IMR-90 (cell line): ENCODE measurements around the gene ADAMTS3. TPM values are rescaled to one million over a fixed set of nuclear protein-coding genes. Genes with fewer than 3 reads are reported as not detected.

Source experiments
- ATAC-seq: fragments of 200-7000 bp; cut with Tn5 transposase; 2 replicates; pipeline ENCODE4 v1.9.1; 2020; ENCODE audit warnings: low read depth, mild to moderate bottlenecking, moderate library complexity
- BruUV-seq: library from RNA; stranded (reverse); fragments of 400-500 nt; replicated peaks from 2 replicates; lab custom pipeline; 2021; lab: Mats Ljungman, UMichigan
- CTCF ChIA-PET: fragments of 300-600 bp; formaldehyde crosslinking; extraction: SDS; loops from one replicate; lab custom pipeline; 2021; ENCODE audit warnings: antibody characterized with exemption; lab: Yijun Ruan, JAX
- POLR2A ChIA-PET: fragments of 300-600 bp; sonication (Branson Sonifier 250); formaldehyde crosslinking; loops from one replicate; lab custom pipeline; 2022; ENCODE audit warnings: antibody characterized with exemption; ENCODE audit not compliant: unreplicated experiment; lab: Charles Lee
- DNase-seq: peaks from one replicate; pipeline ENCODE4 v3.0.0; 2013
- H2AFZ ChIP-seq: replicated peaks from 2 replicates; pipeline ENCODE3; 2013; ENCODE audit warnings: low read length, mild to moderate bottlenecking; ENCODE audit not compliant: poor library complexity
- H2AK5ac ChIP-seq: 2 replicates; pipeline ENCODE4 v1.6.1; 2013; ENCODE audit warnings: low read depth, low read length, inconsistent platforms
- H2AK9ac ChIP-seq: replicated peaks from 2 replicates; pipeline ENCODE3; 2013; ENCODE audit warnings: mild to moderate bottlenecking, low read depth, low read length, moderate library complexity; ENCODE audit not compliant: poor library complexity
- H2BK120ac ChIP-seq: 2 replicates; pipeline ENCODE4 v1.6.1; 2013; ENCODE audit warnings: low read depth, low read length, inconsistent platforms
- H2BK15ac ChIP-seq: 3 replicates; pipeline ENCODE4 v1.6.1; 2013; ENCODE audit warnings: low read depth, low read length, inconsistent platforms
- H2BK20ac ChIP-seq: 2 replicates; pipeline ENCODE4 v1.6.1; 2013; ENCODE audit warnings: low read depth, mild to moderate bottlenecking, inconsistent platforms, low read length, moderate library complexity
- H2BK5ac ChIP-seq: 2 replicates; pipeline ENCODE4 v1.6.1; 2013; ENCODE audit warnings: mild to moderate bottlenecking, low read depth, low read length, inconsistent platforms; ENCODE audit not compliant: poor library complexity, severe bottlenecking
- H3K14ac ChIP-seq: replicated peaks from 2 replicates; pipeline ENCODE4 v1.6.1; 2013; ENCODE audit warnings: low read depth, low read length, inconsistent platforms
- H3K18ac ChIP-seq: 2 replicates; pipeline ENCODE4 v1.6.1; 2013; ENCODE audit warnings: low read depth, low read length, control low read depth
- H3K23ac ChIP-seq: 2 replicates; pipeline ENCODE4 v1.6.1; 2013; ENCODE audit warnings: low read depth, low read length, inconsistent platforms
- H3K27ac ChIP-seq: 2 replicates; pipeline ENCODE4 v1.5.1; 2013; ENCODE audit warnings: mild to moderate bottlenecking, control low read depth, low read length; ENCODE audit not compliant: insufficient read depth
- H3K27me3 ChIP-seq: 2 replicates; pipeline ENCODE4 v1.6.1; 2013; ENCODE audit warnings: low read length; ENCODE audit not compliant: control insufficient read depth, insufficient read depth
- H3K36me3 ChIP-seq: 2 replicates; pipeline ENCODE4 v1.6.1; 2013; ENCODE audit warnings: low read length, mixed read lengths; ENCODE audit not compliant: control insufficient read depth, insufficient read depth
- H3K4ac ChIP-seq: 2 replicates; pipeline ENCODE4 v1.6.1; 2013; ENCODE audit warnings: low read depth, low read length, inconsistent platforms
- H3K4me1 ChIP-seq: 2 replicates; pipeline ENCODE4 v1.6.1; 2013; ENCODE audit warnings: low read length, mixed read lengths; ENCODE audit not compliant: control insufficient read depth, insufficient read depth
- H3K4me2 ChIP-seq: 2 replicates; pipeline ENCODE4 v1.6.1; 2013; ENCODE audit warnings: low read depth, mild to moderate bottlenecking, control low read depth, low read length, moderate library complexity
- H3K4me3 ChIP-seq: 2 replicates; pipeline ENCODE4 v1.5.1; 2013; ENCODE audit warnings: low read depth, mild to moderate bottlenecking, control low read depth, low read length, moderate library complexity; ENCODE audit not compliant: insufficient read depth
- H3K56ac ChIP-seq: 2 replicates; pipeline ENCODE4 v1.6.1; 2013; ENCODE audit warnings: low read length, inconsistent platforms; ENCODE audit not compliant: insufficient read depth; ENCODE audit errors: extremely low read depth
- H3K79me1 ChIP-seq, 2 experiments: 2 replicates each; pipeline ENCODE4 v1.6.1; 2013; ENCODE audit warnings: low read length in 2 of 2, inconsistent platforms in 1 of 2, low read depth in 1 of 2
- H3K9ac ChIP-seq: 2 replicates; pipeline ENCODE4 v1.6.1; 2013; ENCODE audit warnings: low read depth, low read length, control low read depth
- H3K9me1 ChIP-seq: 2 replicates; pipeline ENCODE4 v1.6.1; 2013; ENCODE audit warnings: low read length, inconsistent platforms; ENCODE audit not compliant: insufficient read depth
- H3K9me3 ChIP-seq: 2 replicates; pipeline ENCODE4 v1.6.1; 2013; ENCODE audit warnings: low read length; ENCODE audit not compliant: control insufficient read depth, insufficient read depth
- H4K20me1 ChIP-seq: 2 replicates; pipeline ENCODE4 v1.6.1; 2013; ENCODE audit warnings: low read length, inconsistent platforms; ENCODE audit not compliant: insufficient read depth
- H4K5ac ChIP-seq: 2 replicates; pipeline ENCODE4 v1.6.1; 2013; ENCODE audit warnings: mild to moderate bottlenecking, low read depth, low read length, control low read depth
- H4K8ac ChIP-seq, 2 experiments: 2 replicates each; pipeline ENCODE4 v1.6.1; 2013; ENCODE audit warnings: low read depth in 2 of 2, low read length in 2 of 2, control low read depth in 1 of 2, inconsistent platforms in 1 of 2
- H4K91ac ChIP-seq: 2 replicates; pipeline ENCODE4 v1.6.1; 2013; ENCODE audit warnings: low read depth, low read length, inconsistent platforms; ENCODE audit not compliant: insufficient read depth
- BHLHE40 ChIP-seq: fragments of 150-350 bp; IDR thresholded peaks from 2 replicates; pipeline ENCODE4 v1.6.1; 2016; ENCODE audit warnings: mild to moderate bottlenecking, low read depth, low read length
- CEBPB ChIP-seq: IDR thresholded peaks from 2 replicates; pipeline ENCODE4 v1.6.1; 2012; ENCODE audit warnings: low read depth, low read length, improper control_type of control experiment
- CHD1 ChIP-seq: IDR thresholded peaks from 2 replicates; pipeline ENCODE4 v1.6.1; 2012; ENCODE audit warnings: low read depth, low read length, improper control_type of control experiment
- FOS ChIP-seq: fragments of 150-350 bp; IDR thresholded peaks from 2 replicates; pipeline ENCODE4 v1.6.1; 2016; ENCODE audit warnings: low read depth, low read length
- MAFK ChIP-seq: IDR thresholded peaks from 2 replicates; pipeline ENCODE4 v1.6.1; 2012; ENCODE audit warnings: low read depth, low read length, improper control_type of control experiment
- MAZ ChIP-seq: IDR thresholded peaks from 2 replicates; pipeline ENCODE4 v1.6.1; 2012; ENCODE audit warnings: low read depth, mild to moderate bottlenecking, low read length, improper control_type of control experiment, moderate library complexity, borderline replicate concordance
- MXI1 ChIP-seq: IDR thresholded peaks from 2 replicates; pipeline ENCODE4 v1.6.1; 2012; ENCODE audit warnings: low read depth, mild to moderate bottlenecking, low read length, moderate library complexity, borderline replicate concordance
- NFE2L2 ChIP-seq: fragments of 150-350 bp; IDR thresholded peaks from 2 replicates; pipeline ENCODE4 v1.6.1; 2016; ENCODE audit warnings: low read depth, mild to moderate bottlenecking, low read length
- POLR2A ChIP-seq: IDR thresholded peaks from 2 replicates; pipeline ENCODE4 v1.6.1; 2012; ENCODE audit warnings: mild to moderate bottlenecking, low read depth, low read length
- RAD21 ChIP-seq: IDR thresholded peaks from 2 replicates; pipeline ENCODE4 v1.6.1; 2012; ENCODE audit warnings: low read length, improper control_type of control experiment
- RCOR1 ChIP-seq: IDR thresholded peaks from 2 replicates; pipeline ENCODE4 v1.6.1; 2012; ENCODE audit warnings: mild to moderate bottlenecking, low read length, improper control_type of control experiment; ENCODE audit not compliant: insufficient replicate concordance
- RFX5 ChIP-seq: IDR thresholded peaks from 2 replicates; pipeline ENCODE4 v1.8.0; 2012; ENCODE audit warnings: low read depth, mild to moderate bottlenecking, low read length, moderate library complexity
- SMC3 ChIP-seq: fragments of 150-350 bp; IDR thresholded peaks from 2 replicates; pipeline ENCODE4 v1.6.1; 2016; ENCODE audit warnings: low read depth, mild to moderate bottlenecking, antibody characterized with exemption, low read length, moderate library complexity
- WGBS, 2 experiments: methylation state at CpG; one replicate each; pipeline versions ENCODE4 v1.1.5 to v1.1.7; 2013; ENCODE audit warnings: missing lambda C conversion rate in 2 of 2; ENCODE audit not compliant: insufficient read length in 1 of 2; ENCODE audit errors: extremely low coverage in 2 of 2; 5-methylcytosine and 5-hydroxymethylcytosine counted together
- dilution Hi-C: fragments of 300-500 bp; cut with HindIII; formaldehyde crosslinking; loops from one replicate; pipeline ENCODE4 v1.14.3; 2018; ENCODE audit warnings: low sequenced_read_pairs; ENCODE audit not compliant: unreplicated experiment
- in situ Hi-C: fragments of 300-500 bp; cut with MboI; formaldehyde crosslinking; loops from 3 replicates; pipeline ENCODE4 v1.14.3; 2019; ENCODE audit warnings: low sequenced_read_pairs, inconsistent platforms, mixed read lengths
- intact Hi-C: fragments of 100-400 bp; cut with micrococcal nuclease; formaldehyde crosslinking; loops from 2 replicates; pipeline ENCODE4 v1.10.0; 2022
- polyA plus RNA-seq, 3 experiments: library from polyadenylated mRNA; depleted of rRNA; stranded (reverse); fragments of >200 nt; gene quantifications; 2 replicates each; pipeline ENCODE4 v1.2.3, GENCODE V29; 2012; ENCODE audit warnings: low replicate concordance in 1 of 3
- total RNA-seq: library from RNA; depleted of rRNA; stranded (reverse); fragments of >200 nt; gene quantifications from 2 replicates; pipeline ENCODE4 v1.2.3, GENCODE V29; 2012
- TF ChIP-seq, protein P1 (sequence below): fragments of 150-350 bp; IDR thresholded peaks from 2 replicates; pipeline ENCODE4 v1.6.1; 2017; ENCODE audit warnings: mild to moderate bottlenecking, antibody characterized with exemption, low read length, low read depth
- TF ChIP-seq, protein P2 (sequence below): conservative IDR thresholded peaks from 2 replicates; pipeline ENCODE4 v1.5.1; 2012; ENCODE audit warnings: mild to moderate bottlenecking, low read depth, low read length, improper control_type of control experiment
- TF ChIP-seq, protein P3 (sequence below): fragments of 150-350 bp; IDR thresholded peaks from 2 replicates; pipeline ENCODE4 v1.6.1; 2016; ENCODE audit warnings: low read depth, mild to moderate bottlenecking, low read length, moderate library complexity, borderline replicate concordance

Gene ADAMTS3
- total and polyA plus RNA-seq, 2 of the 4 experiments (the other 2 are of a cell fraction): 0.68 to 2.9 TPM

DNA sequence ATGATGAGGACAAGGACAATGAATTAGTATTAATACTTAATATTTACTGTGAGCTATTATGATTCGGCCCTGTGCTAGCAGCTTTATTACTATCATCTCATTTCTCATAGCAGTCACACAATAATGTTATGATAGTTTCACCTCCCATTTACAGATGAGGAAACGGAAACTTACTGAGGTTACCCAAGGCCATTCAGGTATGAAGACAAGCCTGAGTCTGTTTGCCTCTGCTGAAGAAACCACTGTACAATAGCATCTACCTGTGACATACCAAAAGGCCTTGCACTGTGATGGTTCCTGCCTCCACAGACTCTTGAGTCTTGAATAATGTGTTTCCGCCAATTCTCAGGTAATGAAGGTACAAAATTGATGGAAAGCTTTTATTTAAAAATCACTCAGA lies 288.8 kb downstream of the ADAMTS3 start:
- H3K9me3 ChIP-seq: no peaks in the 10 kb centered on the region
- no peak for TF ChIP-seq MXI1
- no peak for TF ChIP-seq SMC3
- no peak for TF ChIP-seq RFX5
- TF ChIP-seq, protein P1, sequence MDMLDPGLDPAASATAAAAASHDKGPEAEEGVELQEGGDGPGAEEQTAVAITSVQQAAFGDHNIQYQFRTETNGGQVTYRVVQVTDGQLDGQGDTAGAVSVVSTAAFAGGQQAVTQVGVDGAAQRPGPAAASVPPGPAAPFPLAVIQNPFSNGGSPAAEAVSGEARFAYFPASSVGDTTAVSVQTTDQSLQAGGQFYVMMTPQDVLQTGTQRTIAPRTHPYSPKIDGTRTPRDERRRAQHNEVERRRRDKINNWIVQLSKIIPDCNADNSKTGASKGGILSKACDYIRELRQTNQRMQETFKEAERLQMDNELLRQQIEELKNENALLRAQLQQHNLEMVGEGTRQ: no peak
- TF ChIP-seq MAFK: no peak
- TF ChIP-seq, protein P2, sequence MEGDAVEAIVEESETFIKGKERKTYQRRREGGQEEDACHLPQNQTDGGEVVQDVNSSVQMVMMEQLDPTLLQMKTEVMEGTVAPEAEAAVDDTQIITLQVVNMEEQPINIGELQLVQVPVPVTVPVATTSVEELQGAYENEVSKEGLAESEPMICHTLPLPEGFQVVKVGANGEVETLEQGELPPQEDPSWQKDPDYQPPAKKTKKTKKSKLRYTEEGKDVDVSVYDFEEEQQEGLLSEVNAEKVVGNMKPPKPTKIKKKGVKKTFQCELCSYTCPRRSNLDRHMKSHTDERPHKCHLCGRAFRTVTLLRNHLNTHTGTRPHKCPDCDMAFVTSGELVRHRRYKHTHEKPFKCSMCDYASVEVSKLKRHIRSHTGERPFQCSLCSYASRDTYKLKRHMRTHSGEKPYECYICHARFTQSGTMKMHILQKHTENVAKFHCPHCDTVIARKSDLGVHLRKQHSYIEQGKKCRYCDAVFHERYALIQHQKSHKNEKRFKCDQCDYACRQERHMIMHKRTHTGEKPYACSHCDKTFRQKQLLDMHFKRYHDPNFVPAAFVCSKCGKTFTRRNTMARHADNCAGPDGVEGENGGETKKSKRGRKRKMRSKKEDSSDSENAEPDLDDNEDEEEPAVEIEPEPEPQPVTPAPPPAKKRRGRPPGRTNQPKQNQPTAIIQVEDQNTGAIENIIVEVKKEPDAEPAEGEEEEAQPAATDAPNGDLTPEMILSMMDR: no peak
- no peak for TF ChIP-seq RAD21
- no peak for TF ChIP-seq FOS
- no peak for TF ChIP-seq MAZ
- TF ChIP-seq CEBPB: no peak
- no peak for TF ChIP-seq NFE2L2
- no peak for TF ChIP-seq POLR2A
- no peak for TF ChIP-seq CHD1
- TF ChIP-seq, protein P3, sequence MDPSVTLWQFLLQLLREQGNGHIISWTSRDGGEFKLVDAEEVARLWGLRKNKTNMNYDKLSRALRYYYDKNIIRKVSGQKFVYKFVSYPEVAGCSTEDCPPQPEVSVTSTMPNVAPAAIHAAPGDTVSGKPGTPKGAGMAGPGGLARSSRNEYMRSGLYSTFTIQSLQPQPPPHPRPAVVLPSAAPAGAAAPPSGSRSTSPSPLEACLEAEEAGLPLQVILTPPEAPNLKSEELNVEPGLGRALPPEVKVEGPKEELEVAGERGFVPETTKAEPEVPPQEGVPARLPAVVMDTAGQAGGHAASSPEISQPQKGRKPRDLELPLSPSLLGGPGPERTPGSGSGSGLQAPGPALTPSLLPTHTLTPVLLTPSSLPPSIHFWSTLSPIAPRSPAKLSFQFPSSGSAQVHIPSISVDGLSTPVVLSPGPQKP: no peak
- TF ChIP-seq BHLHE40: no peak
- no peak for TF ChIP-seq RCOR1
- H2BK5ac ChIP-seq: no peak overlapping the region
- no peaks in the 10 kb centered on the region for H3K36me3 ChIP-seq
- H4K5ac ChIP-seq: no peak overlapping the region
- no CpG with 5 or more reads among the region's 3 CpGs for WGBS, 2 experiments
- no peak overlapping the region for H3K18ac ChIP-seq
- H3K4me1 ChIP-seq: no peaks in the 10 kb centered on the region
- H3K4ac ChIP-seq: no peak overlapping the region
- H3K23ac ChIP-seq: no peak overlapping the region
- ChIA-PET POLR2A (no interaction called here), CTCF (interaction anchor here (0.6 to 0.8 kb wide), 3 partner anchors 16 to 560 kb away, joined by 4 to 5 read pairs (median 4); no protein-coding TSS in a partner anchor)
- H4K8ac ChIP-seq: no peak overlapping the region
- no peak overlapping the region for H3K56ac ChIP-seq
- no TSS peak for BruUV-seq
- ATAC-seq: no peak
- no peaks in the 10 kb centered on the region for H3K27me3 ChIP-seq
- no peak overlapping the region for H2AFZ ChIP-seq
- no peak overlapping the region for H2BK20ac ChIP-seq
- dilution Hi-C loops (no loop called here), intact Hi-C loops (no loop called here), in situ Hi-C loops (no loop called here)
- no peaks in the 10 kb centered on the region for H3K9me1 ChIP-seq
- H2AK5ac ChIP-seq: no peak overlapping the region
- no peaks in the 10 kb centered on the region for H3K79me1 ChIP-seq
- no peak overlapping the region for H2AK9ac ChIP-seq
- H2BK15ac ChIP-seq: no peak overlapping the region
- no peak overlapping the region for H2BK120ac ChIP-seq
- no peak for DNase-seq
- no peaks in the 10 kb centered on the region for H4K20me1 ChIP-seq
- no peak overlapping the region for H3K4me3 ChIP-seq
- no peak overlapping the region for H3K4me2 ChIP-seq
- H3K9ac ChIP-seq: no peak overlapping the region
- H4K91ac ChIP-seq: no peak overlapping the region
- H3K27ac ChIP-seq: no peak overlapping the region
- H3K14ac ChIP-seq: no peak overlapping the region
